Inferior parietal cortex (tissue), 1 donor: Measurements from ENCODE around the gene CFAP299.
A peak's percentile ranks its signal among the peaks of the same experiment; 100 is the strongest.

Experiments used
- DNase-seq: peaks from one replicate; pipeline ENCODE4 v3.0.0-alpha.2; 2016; ENCODE audit errors: extremely low spot score

Gene CFAP299

GRCh38 chr4:80507507-80507906 is 172.0 kb downstream of the CFAP299 start:
- no peak for DNase-seq

- no peak for DNase-seq
Measured at GRCh38 chr4:80515496-80515895, 180.0 kb downstream of the CFAP299 start.

GRCh38 chr4:80521438-80521837 is 185.9 kb downstream of the CFAP299 start:
- no peak for DNase-seq

GRCh38 chr4:80526697-80527096 is 191.2 kb downstream of the CFAP299 start:
- no peak for DNase-seq

GRCh38 chr4:80529026-80529425 is 193.5 kb downstream of the CFAP299 start:
- peak; percentile 4 for DNase-seq

GRCh38 chr4:80532674-80533333 is 197.3 kb downstream of the CFAP299 start:
- no peak for DNase-seq

GRCh38 chr4:80535551-80535950 is 200.0 kb downstream of the CFAP299 start:
- DNase-seq = no peak

- no peak for DNase-seq
Measured at GRCh38 chr4:80538276-80538926, 202.9 kb downstream of the CFAP299 start.

GRCh38 chr4:80539190-80539589 is 203.7 kb downstream of the CFAP299 start:
- DNase-seq = no peak

- DNase-seq = no peak
Measured at GRCh38 chr4:80540349-80540748, 204.8 kb downstream of the CFAP299 start.

GRCh38 chr4:80540785-80541469 is 205.4 kb downstream of the CFAP299 start:
- no peak for DNase-seq

GRCh38 chr4:80542747-80543146 is 207.2 kb downstream of the CFAP299 start:
- DNase-seq = no peak

- DNase-seq = no peak
Measured at GRCh38 chr4:80560337-80560736, 224.8 kb downstream of the CFAP299 start.

- no peak for DNase-seq
Measured at GRCh38 chr4:80566203-80566872, 230.8 kb downstream of the CFAP299 start.

- no peak for DNase-seq
Measured at GRCh38 chr4:80568891-80569290, 233.4 kb downstream of the CFAP299 start.

GRCh38 chr4:80576796-80577195 is 241.3 kb downstream of the CFAP299 start:
- no peak for DNase-seq

GRCh38 chr4:80578001-80578400 is 242.5 kb downstream of the CFAP299 start:
- DNase-seq = no peak

- DNase-seq = no peak
Measured at GRCh38 chr4:80585542-80585941, 250.0 kb downstream of the CFAP299 start.

- no peak for DNase-seq
Measured at GRCh38 chr4:80586716-80587115, 251.2 kb downstream of the CFAP299 start.

- DNase-seq = no peak
Measured at GRCh38 chr4:80587871-80588385, 252.4 kb downstream of the CFAP299 start.

- no peak for DNase-seq
Measured at GRCh38 chr4:80592950-80593349, 257.4 kb downstream of the CFAP299 start.

- no peak for DNase-seq
Measured at GRCh38 chr4:80594701-80595100, 259.2 kb downstream of the CFAP299 start.
